Measurements from ENCODE around the gene RUSC2. TPM values are rescaled to one million over a fixed set of nuclear protein-coding genes. Genes with fewer than 3 reads are reported as not detected.

RUSC2 gene
- total and polyA plus RNA-seq, 2 of the 13 experiments (the other 11 are each of a cell fraction or from before 2014, with no cell fraction given): 2.8 to 3.3 TPM

- no peaks in the 10 kb centered on the region for H4K20me1 ChIP-seq (ENCODE audit: insufficient read depth, low read length)
- no peak overlapping the region for H3K27ac ChIP-seq (ENCODE audit: extremely low read length, insufficient read depth, low read length)
- H2AFZ ChIP-seq (ENCODE audit: low read length): no peak overlapping the region
- ATAC-seq (no peak), DNase-seq (ENCODE audit: low spot score) (no peak), FAIRE-seq (no peak)
- 100% methylated on average over 2 of the region's 2 CpGs for WGBS (ENCODE audit: low lambda C conversion rate)
- H3K79me2 ChIP-seq (ENCODE audit: insufficient read depth, low read length): peaks cover 3% of the 10 kb centered on the region
- in situ Hi-C loops (cut with HindIII; ENCODE audit: extremely low pct_ligation_motif_present, low pct_unique_long_range_greater_than_20kb) (no loop called here), intact Hi-C loops (cut with micrococcal nuclease; ENCODE audit: unreplicated experiment) (loop anchor here (10.0 kb wide), 1 partner anchor 236 kb away; the partner anchor contains the start of genes CREB3 and TLN1)
- no peaks in the 10 kb centered on the region for H3K36me3 ChIP-seq (replicated peaks in 1 of 2; ENCODE audit: control insufficient read depth in 1 of 2, insufficient read depth in 2 of 2, low read length in 2 of 2)
- ChIA-PET CTCF (ENCODE audit: low intra/inter-chr PET ratio, low total read pairs) (no interaction called here), POLR2A (interaction anchor here (0.8 kb wide), 1 partner anchor 9 kb away, joined by 3 read pairs; the partner anchor contains the start of gene RUSC2)
- H3K9me3 ChIP-seq (ENCODE audit: low read length): no peaks in the 10 kb centered on the region
- no peak for TF ChIP-seq TARDBP (CRISPR knock-in tag; IDR thresholded peaks at IDR 0.05)
- no peak for TF ChIP-seq GZF1 (CRISPR knock-in tag; IDR thresholded peaks at IDR 0.05)
- TF ChIP-seq SIN3A (IDR thresholded peaks at IDR 0.05; ENCODE audit: borderline replicate concordance, low read depth, low read length): no peak
- no peak for TF ChIP-seq ETS1 (CRISPR knock-in tag; IDR thresholded peaks at IDR 0.05)
- TF ChIP-seq ZNF724P (CRISPR knock-in tag; IDR thresholded peaks at IDR 0.05; ENCODE audit: borderline replicate concordance): no peak
- peaks cover 16% of the 10 kb centered on the region for H3K4me1 ChIP-seq (ENCODE audit: insufficient read depth, low read length)
- H3K9ac ChIP-seq (ENCODE audit: insufficient read depth, low read depth, low read length): no peak overlapping the region
- no peak overlapping the region for H3K4me3 ChIP-seq (replicated peaks in 1 of 3; ENCODE audit: insufficient read depth in 1 of 3, low read depth in 2 of 3, low read length in 3 of 3)
- H3K4me2 ChIP-seq (ENCODE audit: low read depth, low read length): no peak overlapping the region
- no TSS peak for BruUV-seq (replicated peaks)
- no peaks in the 10 kb centered on the region for H3K27me3 ChIP-seq (ENCODE audit: control insufficient read depth in 1 of 2, insufficient read depth in 2 of 2, low read length in 2 of 2)
These were observed 9.3 kb downstream of the RUSC2 start for GRCh38 chr9:35499029-35499700.

- H3K4me2 ChIP-seq (ENCODE audit: low read depth, low read length): no peak overlapping the region
- WGBS (ENCODE audit: low lambda C conversion rate): 67% methylated on average over 2 of the region's 2 CpGs
- ChIA-PET CTCF (ENCODE audit: low intra/inter-chr PET ratio, low total read pairs) (no interaction called here), POLR2A (no interaction called here)
- no peak overlapping the region for H3K27ac ChIP-seq (ENCODE audit: extremely low read length, insufficient read depth, low read length)
- DNase-seq (ENCODE audit: low spot score): no peak
- ATAC-seq: no peak
- intact Hi-C loops (cut with micrococcal nuclease; ENCODE audit: unreplicated experiment) (loop anchor here (10.0 kb wide), 1 partner anchor 235 kb away; the partner anchor contains the start of genes CREB3 and TLN1), in situ Hi-C loops (cut with HindIII; ENCODE audit: extremely low pct_ligation_motif_present, low pct_unique_long_range_greater_than_20kb) (no loop called here)
- H2AFZ ChIP-seq (ENCODE audit: low read length): no peak overlapping the region
- no peak overlapping the region for H3K4me3 ChIP-seq (replicated peaks in 1 of 3; ENCODE audit: insufficient read depth in 1 of 3, low read depth in 2 of 3, low read length in 3 of 3)
- no peak overlapping the region for H3K9ac ChIP-seq (ENCODE audit: insufficient read depth, low read depth, low read length)
- FAIRE-seq: no peak
- H3K9me3 ChIP-seq (ENCODE audit: low read length): no peaks in the 10 kb centered on the region
- no peaks in the 10 kb centered on the region for H3K36me3 ChIP-seq (replicated peaks in 1 of 2; ENCODE audit: control insufficient read depth in 1 of 2, insufficient read depth in 2 of 2, low read length in 2 of 2)
- TF ChIP-seq BCLAF1 (IDR thresholded peaks at IDR 0.05) (no peak), MYC (CRISPR knock-in tag; IDR thresholded peaks at IDR 0.05; ENCODE audit: borderline replicate concordance) (no peak), KLF9 (CRISPR knock-in tag; IDR thresholded peaks at IDR 0.05; ENCODE audit: low read depth) (no peak), FIP1L1 (IDR thresholded peaks at IDR 0.05; ENCODE audit: borderline replicate concordance, insufficient read depth, low read depth, low read length) (no peak)
- no peaks in the 10 kb centered on the region for H3K27me3 ChIP-seq (ENCODE audit: control insufficient read depth in 1 of 2, insufficient read depth in 2 of 2, low read length in 2 of 2)
- H3K79me2 ChIP-seq (ENCODE audit: insufficient read depth, low read length): no peaks in the 10 kb centered on the region
- H3K4me1 ChIP-seq (ENCODE audit: insufficient read depth, low read length): peaks cover 16% of the 10 kb centered on the region
- H4K20me1 ChIP-seq (ENCODE audit: insufficient read depth, low read length): no peaks in the 10 kb centered on the region
- BruUV-seq (replicated peaks): no TSS peak
These were observed 9.8 kb downstream of the RUSC2 start for GRCh38 chr9:35499701-35500030.
